ENCODE measurements around the gene SLC9A7.

DNA sequence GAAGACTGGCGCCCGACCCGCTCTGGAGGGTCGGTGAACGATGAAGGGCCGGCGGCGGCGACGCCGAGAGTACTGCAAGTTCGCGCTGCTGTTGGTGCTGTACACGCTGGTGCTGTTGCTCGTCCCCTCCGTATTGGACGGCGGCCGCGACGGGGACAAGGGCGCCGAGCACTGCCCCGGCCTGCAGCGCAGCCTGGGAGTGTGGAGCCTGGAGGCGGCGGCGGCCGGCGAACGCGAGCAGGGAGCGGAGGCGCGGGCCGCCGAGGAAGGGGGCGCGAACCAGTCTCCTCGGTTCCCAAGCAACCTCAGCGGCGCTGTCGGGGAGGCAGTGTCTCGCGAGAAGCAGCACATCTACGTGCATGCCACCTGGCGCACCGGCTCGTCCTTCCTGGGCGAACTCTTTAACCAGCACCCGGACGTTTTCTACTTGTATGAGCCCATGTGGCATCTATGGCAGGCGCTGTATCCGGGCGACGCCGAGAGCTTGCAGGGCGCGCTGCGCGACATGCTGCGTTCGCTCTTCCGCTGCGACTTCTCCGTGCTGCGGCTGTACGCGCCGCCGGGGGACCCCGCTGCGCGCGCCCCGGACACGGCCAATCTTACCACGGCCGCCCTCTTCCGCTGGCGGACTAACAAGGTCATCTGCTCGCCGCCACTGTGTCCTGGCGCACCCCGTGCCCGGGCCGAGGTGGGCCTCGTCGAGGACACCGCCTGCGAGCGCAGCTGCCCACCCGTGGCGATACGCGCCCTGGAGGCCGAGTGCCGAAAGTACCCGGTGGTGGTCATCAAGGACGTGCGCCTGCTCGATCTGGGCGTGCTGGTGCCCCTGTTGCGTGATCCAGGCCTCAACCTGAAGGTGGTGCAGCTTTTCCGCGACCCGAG, 184.8 kb downstream of the SLC9A7 start:
- TF ChIP-seq ZNF331 (CRISPR knock-in tag; IDR thresholded peaks at IDR 0.05; ENCODE audit: low read depth): no peak
- TF ChIP-seq, protein P1, sequence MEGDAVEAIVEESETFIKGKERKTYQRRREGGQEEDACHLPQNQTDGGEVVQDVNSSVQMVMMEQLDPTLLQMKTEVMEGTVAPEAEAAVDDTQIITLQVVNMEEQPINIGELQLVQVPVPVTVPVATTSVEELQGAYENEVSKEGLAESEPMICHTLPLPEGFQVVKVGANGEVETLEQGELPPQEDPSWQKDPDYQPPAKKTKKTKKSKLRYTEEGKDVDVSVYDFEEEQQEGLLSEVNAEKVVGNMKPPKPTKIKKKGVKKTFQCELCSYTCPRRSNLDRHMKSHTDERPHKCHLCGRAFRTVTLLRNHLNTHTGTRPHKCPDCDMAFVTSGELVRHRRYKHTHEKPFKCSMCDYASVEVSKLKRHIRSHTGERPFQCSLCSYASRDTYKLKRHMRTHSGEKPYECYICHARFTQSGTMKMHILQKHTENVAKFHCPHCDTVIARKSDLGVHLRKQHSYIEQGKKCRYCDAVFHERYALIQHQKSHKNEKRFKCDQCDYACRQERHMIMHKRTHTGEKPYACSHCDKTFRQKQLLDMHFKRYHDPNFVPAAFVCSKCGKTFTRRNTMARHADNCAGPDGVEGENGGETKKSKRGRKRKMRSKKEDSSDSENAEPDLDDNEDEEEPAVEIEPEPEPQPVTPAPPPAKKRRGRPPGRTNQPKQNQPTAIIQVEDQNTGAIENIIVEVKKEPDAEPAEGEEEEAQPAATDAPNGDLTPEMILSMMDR (conservative IDR thresholded peaks at IDR 0.05; ENCODE audit: low read depth in 2 of 2): 0 out of 4 replicates have a peak, but pooled peaks of 1 of the 2 experiments have one; percentile 11
- 0 out of 2 replicates have a peak, but pooled peaks have one; percentile 25 for TF ChIP-seq CREB1 (CRISPR knock-in tag; IDR thresholded peaks at IDR 0.05; ENCODE audit: low read depth)
- TF ChIP-seq POLR2AphosphoS5 (IDR thresholded peaks at IDR 0.05; ENCODE audit: low read depth): no peak; the same call in 1 of the 2 replicates
- no peak for TF ChIP-seq EZH2 (IDR thresholded peaks at IDR 0.05; ENCODE audit: low read depth, unreplicated experiment)

Measured in GM23338 (cell line).